ENCODE data around the gene RPS28.
"Not testable (repeated sequence)": the region's sequence is repeated elsewhere in the genome, so short reads cannot be mapped to it uniquely, and the experiment has no call there.

The RPS28 gene

DNA sequence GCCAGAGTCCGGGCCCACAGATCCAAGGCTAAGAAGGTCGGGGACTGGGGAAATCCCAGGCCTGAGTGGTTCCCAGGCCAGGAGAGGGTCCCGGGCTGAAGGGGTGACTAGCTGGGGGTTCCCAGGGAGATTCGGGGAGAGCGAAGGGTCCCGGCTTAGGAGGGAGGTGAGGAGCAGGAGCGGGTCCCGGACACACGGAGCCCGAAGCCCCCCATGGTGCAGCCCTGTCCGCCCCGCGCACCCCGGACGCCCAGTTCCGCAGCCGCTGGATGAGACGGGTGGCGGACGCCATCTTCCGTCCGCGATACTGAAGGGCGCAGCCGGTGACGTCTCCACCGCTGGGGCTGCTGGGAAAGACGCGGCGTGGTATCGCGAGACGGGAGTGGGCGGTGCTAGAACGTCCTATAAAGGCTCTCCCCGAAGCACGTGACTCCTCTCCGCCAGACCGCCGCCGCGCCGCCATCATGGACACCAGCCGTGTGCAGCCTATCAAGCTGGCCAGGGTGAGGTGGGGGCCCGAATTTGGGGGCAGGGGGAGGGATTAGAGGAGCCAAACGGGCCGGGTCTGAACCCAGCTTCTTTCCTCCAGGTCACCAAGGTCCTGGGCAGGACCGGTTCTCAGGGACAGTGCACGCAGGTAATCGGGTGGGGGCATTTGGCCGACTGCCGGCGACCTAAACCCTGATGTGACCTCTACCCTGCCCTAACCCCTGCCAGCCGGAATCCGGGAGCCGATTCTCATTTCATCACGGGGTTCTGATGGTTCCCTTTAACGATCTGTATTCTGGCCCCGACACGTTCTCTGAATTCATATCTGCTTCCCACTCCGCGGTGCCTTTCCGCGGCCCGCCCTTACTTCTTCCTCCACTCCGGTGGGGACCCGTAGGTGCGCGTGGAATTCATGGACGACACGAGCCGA lies at the start of gene RPS28, which contains the start of gene NDUFA7:
RPS28 (plus strand) TSS at position 430 of the 919 bp plus-strand sequence; CDS start at position 465, 35 bp downstream.
NDUFA7 (minus strand) TSS at position 309 of the 919 bp plus-strand sequence; CDS start at position 292, 17 bp downstream.
- DNase-seq = peak; percentile 80

DNA sequence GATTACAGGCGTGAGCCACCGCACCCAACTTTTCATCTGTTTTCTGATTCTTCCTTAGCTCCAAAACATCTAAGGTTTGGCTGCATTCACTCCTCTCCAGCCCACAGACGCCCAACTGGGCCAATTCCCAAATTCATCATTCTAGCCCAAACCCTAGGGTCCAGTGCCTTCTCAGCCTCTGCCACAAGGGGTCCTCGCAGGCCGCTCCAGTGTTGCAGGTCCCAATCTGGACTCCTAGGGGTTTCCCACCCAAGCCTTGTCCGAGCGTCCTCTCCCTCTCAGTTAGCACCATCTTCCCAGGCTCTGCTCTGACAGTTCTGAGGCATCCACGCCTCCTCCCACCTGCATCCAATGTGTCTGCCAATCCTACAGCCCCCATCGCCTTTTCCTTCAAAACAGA lies 44.8 kb upstream of the RPS28 start:
- DNase-seq = not testable (repeated sequence)

DNA sequence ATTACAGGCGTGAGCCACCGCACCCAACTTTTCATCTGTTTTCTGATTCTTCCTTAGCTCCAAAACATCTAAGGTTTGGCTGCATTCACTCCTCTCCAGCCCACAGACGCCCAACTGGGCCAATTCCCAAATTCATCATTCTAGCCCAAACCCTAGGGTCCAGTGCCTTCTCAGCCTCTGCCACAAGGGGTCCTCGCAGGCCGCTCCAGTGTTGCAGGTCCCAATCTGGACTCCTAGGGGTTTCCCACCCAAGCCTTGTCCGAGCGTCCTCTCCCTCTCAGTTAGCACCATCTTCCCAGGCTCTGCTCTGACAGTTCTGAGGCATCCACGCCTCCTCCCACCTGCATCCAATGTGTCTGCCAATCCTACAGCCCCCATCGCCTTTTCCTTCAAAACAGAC lies 30.0 kb upstream of the RPS28 start:
- DNase-seq = not testable (repeated sequence)

DNA sequence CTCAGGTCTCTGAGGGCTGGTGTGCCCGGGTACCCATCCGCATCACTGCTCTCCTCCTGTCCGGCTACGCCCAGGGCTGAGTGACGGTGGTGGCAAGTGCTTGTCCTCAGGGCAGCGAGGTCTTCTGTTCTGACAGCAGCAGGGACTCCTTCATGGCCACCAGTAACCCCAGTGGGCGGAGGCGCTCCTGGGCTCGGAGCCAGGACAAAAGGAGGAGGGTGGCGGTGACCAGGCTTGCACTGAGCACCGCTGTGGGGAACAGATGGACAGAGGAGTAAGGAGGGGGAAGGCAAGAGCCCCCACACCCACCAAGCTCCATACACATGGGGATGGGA lies 19.0 kb upstream of the RPS28 start:
- no peak for DNase-seq

DNA sequence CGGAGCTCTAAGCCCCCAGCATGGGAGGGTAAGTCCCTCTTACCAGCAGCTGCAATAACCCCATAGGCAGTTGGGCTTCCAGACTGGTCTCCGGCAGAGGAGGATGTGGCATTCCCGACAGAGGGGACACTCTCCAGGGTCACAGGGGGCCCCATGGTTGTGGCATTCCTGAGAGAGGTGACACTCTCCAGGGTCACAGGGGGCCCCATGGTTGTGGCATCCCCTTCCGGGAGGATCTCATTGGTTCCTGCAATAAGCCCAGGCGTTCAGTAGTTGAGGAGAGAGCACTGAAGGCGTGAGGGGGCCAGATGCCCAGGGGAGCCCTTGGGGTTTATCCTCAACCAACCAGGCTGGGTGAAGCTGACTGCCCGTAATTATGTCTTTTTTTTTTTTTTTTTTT lies 18.6 kb upstream of the RPS28 start:
- no peak for DNase-seq

- DNase-seq = no peak
Observed at GRCh38 chr19:8304841-8305621, 16.3 kb upstream of the RPS28 start.

DNA sequence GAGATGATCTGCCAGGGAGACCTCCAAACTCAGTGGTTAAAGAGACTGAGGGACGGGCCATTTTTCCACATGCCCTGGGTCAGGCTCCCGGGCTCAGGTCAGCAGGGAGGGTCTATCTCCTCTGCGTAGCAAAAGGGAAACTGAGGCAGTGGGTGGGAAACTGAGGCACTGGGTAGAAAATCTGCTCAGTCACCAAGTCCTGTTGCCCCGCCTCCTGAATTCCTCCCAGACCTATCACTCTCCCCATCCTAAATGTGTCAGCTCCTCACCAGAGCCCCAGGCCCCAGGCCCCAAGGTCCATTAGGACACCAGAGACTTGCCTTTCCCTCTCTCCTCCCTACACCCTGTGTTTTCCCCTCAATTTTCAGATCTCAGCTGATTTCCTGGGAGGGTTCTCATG lies 15.5 kb upstream of the RPS28 start:
- DNase-seq = no peak

- no peak for DNase-seq
Observed at GRCh38 chr19:8306235-8307054, 14.9 kb upstream of the RPS28 start.

GRCh38 chr19:8307400-8307964 lies 13.8 kb upstream of the RPS28 start:
- DNase-seq = no peak

- peak; percentile 77 for DNase-seq
Observed at GRCh38 chr19:8307965-8308866, 13.1 kb upstream of the RPS28 start, which contains the start of gene CD320. Gene CD320 (minus strand): TSS chr19:8308358. CDS start chr19:8308290, 68 bp downstream.

DNA sequence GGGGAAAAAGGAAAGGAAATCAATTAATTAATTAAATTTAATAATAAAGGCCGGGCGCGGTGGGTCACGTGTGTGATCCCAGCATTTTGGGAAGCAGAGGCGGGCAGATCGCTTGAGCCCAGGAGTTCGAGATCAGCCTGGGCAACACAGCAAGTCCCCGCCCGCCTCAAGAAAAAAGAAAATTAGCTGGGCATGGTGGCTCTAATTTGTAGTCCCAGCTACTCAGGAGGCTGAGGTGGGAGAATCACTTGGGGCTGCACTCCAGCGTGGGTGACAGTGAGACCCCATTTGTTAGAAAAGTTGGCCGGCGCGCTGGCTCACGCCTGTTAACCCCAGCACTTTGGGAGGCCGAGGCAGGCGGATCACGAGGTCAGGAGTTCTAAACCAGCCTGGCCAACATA lies 12.4 kb upstream of the RPS28 start:
- no peak for DNase-seq

GRCh38 chr19:8310342-8311055 lies 10.8 kb upstream of the RPS28 start:
- no peak for DNase-seq

- no peak for DNase-seq
Observed at GRCh38 chr19:8311461-8312260, 9.6 kb upstream of the RPS28 start.

DNA sequence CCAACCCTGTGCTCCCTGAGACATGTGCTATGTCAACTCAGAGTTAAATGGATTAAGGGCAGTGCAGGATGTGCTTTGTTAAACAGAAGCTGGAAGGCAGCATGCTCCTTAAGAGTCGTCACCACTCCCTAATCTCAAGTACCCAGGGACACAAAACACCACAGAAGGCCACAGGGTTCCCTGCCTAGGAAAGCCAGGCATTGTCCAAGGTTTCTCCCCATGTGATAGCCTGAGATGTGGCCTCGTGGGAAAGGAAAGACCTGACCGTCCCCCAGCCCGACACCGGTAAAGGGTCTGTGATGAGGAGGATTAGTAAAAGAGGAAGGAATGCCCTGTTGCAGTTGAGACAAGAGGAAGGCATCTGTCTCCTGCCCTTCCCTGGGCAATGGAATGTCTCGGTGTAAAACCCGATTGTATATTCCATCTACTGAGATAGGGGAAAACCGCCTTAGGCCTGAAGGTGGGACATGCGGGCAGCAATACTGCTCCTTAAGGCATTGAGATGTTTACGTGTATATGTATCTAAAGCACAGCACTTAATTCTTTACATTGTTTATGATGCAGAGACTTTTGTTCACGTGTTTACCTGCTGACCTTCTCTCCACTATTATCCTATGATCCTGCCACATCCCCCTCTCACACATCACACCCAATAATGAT lies 6.2 kb upstream of the RPS28 start:
- not testable (repeated sequence) for DNase-seq

- no peak for DNase-seq
Observed at GRCh38 chr19:8316351-8317125, 4.8 kb upstream of the RPS28 start.

GRCh38 chr19:8318835-8319234 lies 2.5 kb upstream of the RPS28 start:
- not testable (repeated sequence) for DNase-seq

DNA sequence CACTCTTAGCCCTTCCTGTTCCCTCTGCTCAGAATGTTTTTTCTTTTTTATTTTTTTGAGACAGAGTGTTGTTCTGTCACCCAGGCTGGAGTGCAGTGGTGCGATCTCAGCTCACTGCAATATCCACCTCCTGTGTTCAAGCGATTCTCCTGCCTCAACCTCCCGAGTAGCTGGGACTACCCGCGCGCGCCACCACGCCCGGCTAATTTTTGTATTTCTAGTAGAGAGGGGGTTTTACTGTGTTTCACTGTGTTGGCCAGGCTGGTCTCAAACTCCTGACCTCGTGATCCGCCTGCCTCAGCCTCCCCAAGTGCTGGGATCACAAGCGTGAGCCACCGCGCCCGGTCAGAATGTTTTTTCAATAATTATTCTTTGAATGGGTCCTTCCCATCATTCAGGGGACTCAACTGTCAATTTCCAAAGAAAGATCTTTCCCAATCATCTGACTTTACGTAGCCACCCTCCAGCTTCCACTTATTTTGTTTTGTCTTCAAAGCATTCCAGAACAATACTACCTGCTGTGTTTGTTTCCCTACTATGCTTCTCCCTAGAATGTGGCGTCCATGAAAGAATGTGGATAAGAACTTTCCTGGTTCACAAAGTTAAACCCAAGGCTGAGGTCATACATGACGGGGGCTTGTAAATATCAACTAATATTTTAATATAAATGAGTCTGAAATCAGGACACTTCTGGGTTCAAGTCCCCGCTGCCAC lies 1.3 kb upstream of the RPS28 start:
- DNase-seq = no peak

- no peak for DNase-seq
Observed at GRCh38 chr19:8320564-8321066, 681 bp upstream of the RPS28 start.
